HepG2 (cell line): ENCODE measurements around the gene NOXO1. TPM values are rescaled to one million over a fixed set of nuclear protein-coding genes. Genes with fewer than 3 reads are reported as not detected.

Experiments
- ATAC-seq: fragments of 200-7000 bp; cut with Tn5 transposase; 3 replicates; pipeline ENCODE4 v1.9.1; 2020; ENCODE audit warnings: mild to moderate bottlenecking, moderate library complexity
- BruUV-seq: library from RNA; stranded (reverse); fragments of 400-500 nt; replicated peaks from 2 replicates; lab custom pipeline; 2021; lab: Mats Ljungman, UMichigan
- CTCF ChIA-PET: fragments of 300-600 bp; formaldehyde crosslinking; extraction: SDS; loops from one replicate; lab custom pipeline; 2021; ENCODE audit warnings: low total read pairs, inconsistent platforms, low intra/inter-chr PET ratio; lab: Yijun Ruan, JAX
- POLR2A ChIA-PET: fragments of 350-600 bp; sonication (Branson Sonifier 250); formaldehyde crosslinking; loops from one replicate; lab custom pipeline; 2020; ENCODE audit warnings: antibody characterized with exemption, inconsistent platforms; lab: Yijun Ruan, JAX
- DNase-seq: peaks from one replicate; pipeline ENCODE4 v3.0.0-alpha.2; 2015; ENCODE audit warnings: low spot score
- FAIRE-seq: peaks from 3 replicates; lab custom pipeline; 2011; peaks lifted over from hg19 to GRCh38; lab: Jason Lieb, UNC
- H2AFZ ChIP-seq: one replicate; pipeline ENCODE4 v1.6.1; 2011; ENCODE audit warnings: low read length, inconsistent platforms
- H3K27ac ChIP-seq: fragments of 300-600 bp; 3 replicates; pipeline ENCODE4 v1.8.0; 2011; ENCODE audit warnings: mixed run types, mild to moderate bottlenecking, mixed read lengths, low read length, inconsistent platforms; ENCODE audit not compliant: insufficient read depth; ENCODE audit errors: extremely low read length
- H3K27me3 ChIP-seq, 2 experiments: fragments of 200-600 bp in 1 of 2; 2 replicates in 1 of 2; 3 replicates in 1 of 2; pipeline versions ENCODE4 v1.6.0 to v1.8.0; 2011; ENCODE audit warnings: low read length in 2 of 2, mild to moderate bottlenecking in 2 of 2, moderate library complexity in 2 of 2, inconsistent platforms in 1 of 2; ENCODE audit not compliant: insufficient read depth in 2 of 2, control insufficient read depth in 1 of 2
- H3K36me3 ChIP-seq, 2 experiments: fragments of 200-600 bp in 1 of 2; replicated peaks in 1 of 2; 2 replicates in 1 of 2; 3 replicates in 1 of 2; pipeline versions ENCODE4 v1.5.1 to v1.8.0; 2011; ENCODE audit warnings: low read length in 2 of 2, inconsistent platforms in 1 of 2; ENCODE audit not compliant: insufficient read depth in 2 of 2, control insufficient read depth in 1 of 2
- H3K4me1 ChIP-seq: 2 replicates; pipeline ENCODE4 v1.5.1; 2012; ENCODE audit warnings: low read length, inconsistent platforms; ENCODE audit not compliant: insufficient read depth
- H3K4me2 ChIP-seq: 2 replicates; pipeline ENCODE4 v1.6.0; 2011; ENCODE audit warnings: low read depth, low read length, inconsistent platforms
- H3K4me3 ChIP-seq, 3 experiments: fragments of 200-600 bp in 1 of 3; sonication (generic), shearing (Covaris generic) in 1 of 3; replicated peaks in 1 of 3; 2 replicates each; pipeline ENCODE4 v1.5.1; 2011 to 2016; ENCODE audit warnings: low read length in 3 of 3, inconsistent platforms in 2 of 3, low read depth in 2 of 3, mild to moderate bottlenecking in 2 of 3, control low read depth in 1 of 3, mixed read lengths in 1 of 3; ENCODE audit not compliant: insufficient read depth in 1 of 3
- H3K79me2 ChIP-seq: one replicate; pipeline ENCODE4 v1.6.1; 2011; ENCODE audit warnings: low read length, inconsistent platforms; ENCODE audit not compliant: insufficient read depth
- H3K9ac ChIP-seq: 2 replicates; pipeline ENCODE4 v1.6.0; 2011; ENCODE audit warnings: mild to moderate bottlenecking, low read depth, low read length, inconsistent platforms; ENCODE audit not compliant: insufficient read depth
- H3K9me3 ChIP-seq: 2 replicates; pipeline ENCODE4 v1.5.1; 2012; ENCODE audit warnings: mild to moderate bottlenecking, low read length
- H4K20me1 ChIP-seq: 2 replicates; pipeline ENCODE4 v1.6.0; 2011; ENCODE audit warnings: inconsistent platforms, mild to moderate bottlenecking, low read length, moderate library complexity; ENCODE audit not compliant: insufficient read depth
- HNRNPL ChIP-seq: fragments of 200-400 bp; formaldehyde crosslinking; IDR thresholded peaks from 2 replicates; pipeline ENCODE4 v1.6.1; 2017; ENCODE audit warnings: mild to moderate bottlenecking, low read depth, low read length
- PHF8 ChIP-seq: sonication (generic); formaldehyde crosslinking; IDR thresholded peaks from 2 replicates; pipeline ENCODE4 v1.5.0; 2020; ENCODE audit warnings: missing genetic modification reagents
- RBM22 ChIP-seq: fragments of 200-400 bp; formaldehyde crosslinking; optimal IDR thresholded peaks from 2 replicates; pipeline ENCODE3; 2017; ENCODE audit warnings: mild to moderate bottlenecking, low read length, moderate library complexity
- TGIF2 ChIP-seq: IDR thresholded peaks from 2 replicates; pipeline ENCODE4 v1.6.1; 2016; ENCODE audit warnings: control low read depth, missing compliant biosample characterization
- ZBTB38 ChIP-seq: sonication (generic); formaldehyde crosslinking; IDR thresholded peaks from 2 replicates; pipeline ENCODE4 v1.5.1; 2020; ENCODE audit warnings: mild to moderate bottlenecking, missing genetic modification reagents
- ZNF510 ChIP-seq: sonication (generic); formaldehyde crosslinking; IDR thresholded peaks from 2 replicates; pipeline ENCODE4 v1.4.0; 2020; ENCODE audit warnings: low read depth, mild to moderate bottlenecking, missing genetic modification reagents
- ZXDC ChIP-seq: sonication (generic); formaldehyde crosslinking; IDR thresholded peaks from 2 replicates; pipeline ENCODE4 v1.5.0; 2020; ENCODE audit warnings: mild to moderate bottlenecking, missing genetic modification reagents
- WGBS: methylation state at CpG from one replicate; pipeline ENCODE4 v1.1.6; 2017; ENCODE audit warnings: low lambda C conversion rate; 5-methylcytosine and 5-hydroxymethylcytosine counted together
- in situ Hi-C: cut with HindIII; loops from 2 replicates; pipeline ENCODE4 v1.10.0; 2017; ENCODE audit warnings: low pct_unique_long_range_greater_than_20kb; ENCODE audit not compliant: extremely low pct_ligation_motif_present
- intact Hi-C: fragments of 100-400 bp; cut with micrococcal nuclease; formaldehyde crosslinking; loops from one replicate; pipeline ENCODE4 v1.10.0; 2022; ENCODE audit not compliant: unreplicated experiment
- polyA plus RNA-seq, 8 experiments: library from polyadenylated mRNA; depleted of rRNA in 3 of 8; stranded (reverse) in 7 of 8; unstranded in 1 of 8; fragments of >200 nt; fragmentation: Illumina TruSeq in 4 of 8; extraction: Trizol in 4 of 8; gene quantifications; 2 replicates each; pipeline versions ENCODE4 v1.2.1 to v1.2.3, GENCODE V29; 2011 to 2016; ENCODE audit warnings: low read depth in 4 of 8, missing spikeins in 1 of 8, mixed read lengths in 1 of 8; ENCODE audit not compliant: insufficient read depth in 1 of 8
- total RNA-seq, 5 experiments: library from RNA; depleted of rRNA; stranded (reverse); fragments of >200 nt; fragmentation: Illumina TruSeq; extraction: Trizol; gene quantifications; 2 replicates each; pipeline ENCODE4 v1.2.3, GENCODE V29; 2016; ENCODE audit warnings: low read depth in 1 of 5

Gene NOXO1
- total and polyA plus RNA-seq, 2 of the 13 experiments (the other 11 are each of a cell fraction or from before 2014, with no cell fraction given), result 0.69 to 1.4 TPM

- TF ChIP-seq TGIF2 (CRISPR knock-in tag) (peak; percentile 41; the same call in 1 of the 2 replicates), RBM22 (no peak), ZXDC (CRISPR knock-in tag) (no peak), ZNF510 (CRISPR knock-in tag) (no peak)
Measured at GRCh38 chr16:1993731-1994131, 12.5 kb upstream of the NOXO1 start (continued).

DNA sequence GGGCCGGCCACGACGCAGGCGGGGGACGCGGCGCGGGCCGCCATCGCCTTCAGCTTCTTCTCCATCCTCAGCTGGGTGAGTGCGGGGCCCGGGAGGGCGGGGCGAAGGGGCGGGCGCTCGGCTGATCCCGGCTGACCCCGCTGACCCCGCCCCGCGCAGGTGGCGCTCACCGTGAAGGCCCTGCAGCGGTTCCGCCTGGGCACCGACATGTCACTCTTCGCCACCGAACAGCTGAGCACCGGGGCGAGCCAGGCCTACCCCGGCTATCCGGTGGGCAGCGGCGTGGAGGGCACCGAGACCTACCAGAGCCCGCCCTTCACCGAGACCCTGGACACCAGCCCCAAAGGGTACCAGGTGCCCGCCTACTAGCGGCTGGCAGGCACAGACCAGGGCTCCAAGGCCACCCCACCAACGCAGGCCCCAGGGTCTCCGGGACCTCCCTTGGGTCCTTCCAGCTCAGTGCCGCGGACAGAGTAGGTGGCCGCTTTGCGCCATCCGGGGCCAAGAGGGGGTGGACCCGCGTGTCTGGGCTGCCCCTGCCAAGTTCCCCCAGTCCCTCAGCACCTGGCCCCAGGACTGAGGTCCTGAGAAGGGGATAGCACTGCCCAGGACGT lies 11.5 kb upstream of the NOXO1 start:
- intact Hi-C loops (no loop called here), in situ Hi-C loops (no loop called here)
- peaks cover 46% of the 10 kb centered on the region for H3K4me1 ChIP-seq
- H2AFZ ChIP-seq, result no peak overlapping the region
- TF ChIP-seq ZBTB38 (CRISPR knock-in tag), result no peak
- TF ChIP-seq PHF8 (CRISPR knock-in tag), result 0 out of 2 replicates have a peak, but pooled peaks have one; percentile 3
- 0 out of 2 replicates have a peak, but pooled peaks have one; percentile 22 for TF ChIP-seq HNRNPL
- 0 out of 6 replicates have a peak overlapping the region, but pooled peaks of 1 of the 3 experiments have one; percentile 5 for H3K4me3 ChIP-seq
- H3K27me3 ChIP-seq, result peaks cover 0 to 8% of the 10 kb centered on the region in 2 experiments; a peak in 2 of 5 replicates
- CTCF ChIA-PET, result no interaction called here
- no peaks in the 10 kb centered on the region for H3K9me3 ChIP-seq
- no peaks in the 10 kb centered on the region for H3K79me2 ChIP-seq
- H3K36me3 ChIP-seq, result no peaks in the 10 kb centered on the region; a peak in 2 of 5 replicates
- DNase-seq (no peak), FAIRE-seq (no peak), ATAC-seq (no peak)
- no peak overlapping the region for H3K27ac ChIP-seq
- no TSS peak for BruUV-seq
- WGBS, result 90% methylated on average over 21 of the region's 50 CpGs
- H3K9ac ChIP-seq, result no peak overlapping the region
- H4K20me1 ChIP-seq, result no peaks in the 10 kb centered on the region
- no peak overlapping the region for H3K4me2 ChIP-seq
- POLR2A ChIA-PET, result interaction anchor here (0.9 to 2.6 kb wide), 4 partner anchors 8 to 52 kb away, joined by 3 to 16 read pairs (median 10); partner anchors contain the start of genes GFER, RPS2 and TBL3
